Effector CD8-positive, alpha-beta T cell (primary cell): Measurements from ENCODE around the gene PRR14L.

Experiments
- DNase-seq: peaks from one replicate; lab custom pipeline; 2025; lab: John Stamatoyannopoulos, UW

Gene PRR14L

DNA sequence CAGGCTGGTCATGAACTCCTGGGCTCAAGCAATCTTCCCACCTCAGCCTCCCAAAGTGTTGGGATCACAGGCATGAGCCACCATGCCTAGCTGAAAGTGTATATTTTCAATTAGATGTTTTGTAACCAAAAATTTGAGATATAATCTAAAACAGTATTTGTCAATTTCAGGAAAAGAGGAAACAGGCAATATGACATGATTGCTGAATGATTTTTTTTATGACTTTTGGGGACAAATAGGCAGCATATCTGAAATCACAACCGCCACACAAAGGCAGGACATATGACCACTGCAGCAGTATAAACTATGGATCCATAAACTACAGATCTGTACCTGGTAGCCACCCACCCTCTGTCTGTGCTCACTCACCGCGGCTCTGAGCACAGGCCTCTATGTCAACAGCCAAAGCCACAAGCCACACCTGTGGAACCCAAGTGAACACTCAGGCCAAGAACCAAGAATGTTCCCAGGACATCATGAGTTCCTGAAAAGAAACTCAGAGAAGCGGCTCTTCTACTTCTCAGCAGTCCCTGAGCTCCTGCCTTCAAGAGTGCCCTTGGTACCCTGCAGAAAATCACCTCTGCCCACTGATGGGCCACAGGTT, 110.4 kb downstream of the PRR14L start:
- no peak for DNase-seq

DNA sequence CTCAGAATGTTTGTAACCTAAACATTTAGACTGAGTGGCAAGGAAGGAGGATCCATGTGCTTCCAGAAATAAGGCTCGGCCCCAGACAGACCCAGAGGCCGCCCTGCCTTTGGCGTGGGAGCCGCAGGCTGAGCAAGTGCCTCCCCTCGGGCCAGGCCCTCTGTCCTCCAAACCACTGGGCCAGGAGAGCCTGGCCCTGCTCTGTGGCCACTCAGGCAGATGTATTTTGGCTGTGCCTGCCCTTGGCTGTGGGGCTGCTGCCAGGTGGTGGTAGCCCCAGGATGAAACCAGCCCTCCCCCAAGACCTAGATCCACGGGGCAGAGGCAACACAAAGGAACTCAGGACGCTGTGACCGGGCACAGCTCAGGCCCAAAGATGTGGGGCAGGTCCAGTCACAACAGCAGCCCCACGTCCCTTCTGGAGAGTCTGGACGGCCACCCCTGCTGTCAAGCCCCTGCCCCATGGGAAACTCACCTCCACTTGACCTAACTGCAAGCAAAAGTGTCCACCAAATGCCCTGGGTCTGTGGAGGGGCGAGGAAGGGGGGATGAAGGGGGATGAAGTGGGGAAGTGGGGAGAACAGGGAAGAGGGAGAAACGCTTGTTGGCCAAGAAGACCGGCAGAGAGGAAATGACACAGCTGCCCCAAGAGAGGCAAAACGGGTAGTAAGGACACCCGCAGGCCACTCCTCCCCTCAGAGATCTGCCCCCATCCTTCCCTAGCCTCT, 111.9 kb downstream of the PRR14L start:
- DNase-seq = no peak

DNA sequence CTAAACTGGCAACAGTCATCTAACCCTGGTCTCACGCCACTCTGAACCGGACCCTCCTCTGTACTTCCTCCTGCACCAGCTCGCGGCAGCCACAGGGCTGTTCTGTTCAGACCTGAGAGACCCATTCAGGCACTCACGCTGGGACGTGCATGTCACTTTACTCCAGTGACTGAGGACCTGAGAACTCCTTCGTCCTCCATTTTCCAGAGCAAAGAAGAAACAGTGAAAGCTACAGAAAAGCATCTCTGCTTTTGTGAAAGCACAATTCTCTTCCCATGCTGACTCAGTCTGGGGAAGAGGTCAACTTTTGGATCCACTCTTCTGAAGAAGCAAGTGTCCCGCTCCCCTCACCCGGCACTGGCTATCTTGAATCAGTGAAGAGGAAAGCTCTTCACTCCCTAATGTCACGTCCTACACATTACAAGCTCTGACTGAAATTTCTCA, 112.5 kb downstream of the PRR14L start:
- no peak for DNase-seq

DNA sequence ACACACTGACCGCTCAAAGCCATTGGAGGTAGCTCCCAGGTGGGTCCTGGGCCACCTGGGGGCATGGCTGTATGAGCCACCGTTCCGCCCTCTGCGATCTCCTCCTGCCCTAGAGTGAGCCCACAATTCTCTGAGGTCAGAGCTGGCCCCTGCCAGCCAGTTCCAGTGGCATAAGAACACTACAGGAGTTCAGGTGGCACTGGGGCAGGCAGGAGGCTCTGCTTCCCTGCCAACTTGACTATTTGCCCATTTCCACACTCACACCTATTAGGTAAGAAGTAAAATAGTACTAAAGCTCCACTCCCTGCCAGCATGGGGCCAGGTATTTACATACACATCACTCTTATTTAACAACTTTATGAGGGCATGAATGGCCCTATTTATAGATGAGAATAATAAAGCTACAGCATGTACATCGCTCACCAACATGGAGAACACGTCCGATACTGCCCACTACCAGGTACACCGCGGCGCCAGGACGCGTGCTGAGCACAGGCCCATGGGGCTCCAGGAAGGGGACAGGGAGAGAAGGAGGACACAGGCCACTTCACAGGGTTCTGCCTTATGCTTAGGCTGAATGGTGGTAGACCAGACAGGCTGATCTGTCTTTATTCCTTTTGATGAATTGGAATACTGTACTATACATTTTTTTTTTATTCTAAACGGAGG, 114.2 kb downstream of the PRR14L start:
- no peak for DNase-seq

DNA sequence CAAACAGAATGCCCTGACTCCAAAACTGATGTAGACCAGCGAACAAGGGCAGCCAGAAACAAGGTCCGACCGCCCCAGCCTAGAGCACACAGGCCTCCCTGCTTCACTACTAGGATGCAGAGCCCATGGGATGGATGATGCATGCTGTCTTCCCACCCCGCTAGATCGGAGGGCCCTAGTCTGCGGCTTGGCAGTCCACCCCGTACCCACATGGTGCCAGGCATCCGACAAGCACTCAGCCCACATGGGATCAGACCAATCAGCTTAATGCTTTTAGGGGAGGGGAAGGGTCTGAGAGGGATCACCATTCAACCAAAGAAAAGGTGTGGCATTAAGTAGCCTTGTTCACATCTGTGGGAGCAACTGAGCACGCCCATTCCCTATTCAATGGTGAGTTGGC, 118.5 kb downstream of the PRR14L start:
- DNase-seq = no peak
